B cell (primary cell): ENCODE data around the gene ECT2.

Source experiments
- CTCF ChIP-seq: fragments of 200-600 bp; IDR thresholded peaks from one replicate; pipeline ENCODE4 v1.8.0; 2022; ENCODE audit warnings: antibody characterized with exemption, mild to moderate bottlenecking
- EZH2 ChIP-seq: IDR thresholded peaks from 2 replicates; pipeline ENCODE4 v1.6.1; 2012; ENCODE audit warnings: borderline replicate concordance, low read depth, mild to moderate bottlenecking, moderate library complexity, low read length; ENCODE audit not compliant: insufficient read depth, poor library complexity, severe bottlenecking

- TF ChIP-seq CTCF (no peak), EZH2 (no peak)
Measured at GRCh38 chr3:172813462-172813861, 62.9 kb downstream of the ECT2 start.
